Osteocyte (in vitro differentiated cells): ENCODE results near the gene ZDHHC11B. TPM values are rescaled to one million over a fixed set of nuclear protein-coding genes. Genes with fewer than 3 reads are reported as not detected.
"Not testable (repeated sequence)": the region's sequence is repeated elsewhere in the genome, so short reads cannot be mapped to it uniquely, and the experiment has no call there.

Experiments used
- DNase-seq: peaks from one replicate; pipeline ENCODE4 v3.0.0; 2021; ENCODE audit warnings: mixed read lengths; ENCODE audit not compliant: unreplicated experiment; ENCODE audit errors: extremely low spot score
- H3K27ac Mint-ChIP-seq: one replicate; pipeline ENCODE4 v1.8.0; 2021; ENCODE audit warnings: mild to moderate bottlenecking, mixed read lengths; ENCODE audit not compliant: unreplicated experiment
- H3K27me3 Mint-ChIP-seq: one replicate; pipeline ENCODE4 v1.8.0; 2021; ENCODE audit warnings: mixed read lengths; ENCODE audit not compliant: unreplicated experiment
- H3K36me3 Mint-ChIP-seq: one replicate; pipeline ENCODE4 v1.8.0; 2021; ENCODE audit warnings: mixed read lengths; ENCODE audit not compliant: unreplicated experiment
- H3K4me1 Mint-ChIP-seq: one replicate; pipeline ENCODE4 v1.8.0; 2021; ENCODE audit warnings: mixed read lengths; ENCODE audit not compliant: unreplicated experiment
- H3K4me3 Mint-ChIP-seq: one replicate; pipeline ENCODE4 v1.8.0; 2021; ENCODE audit warnings: mild to moderate bottlenecking, moderate library complexity, mixed read lengths; ENCODE audit not compliant: unreplicated experiment
- H3K9me3 Mint-ChIP-seq: one replicate; pipeline ENCODE4 v1.8.0; 2021; ENCODE audit warnings: mixed read lengths; ENCODE audit not compliant: unreplicated experiment
- total RNA-seq: library from RNA; stranded (reverse); gene quantifications from 2 replicates; pipeline ENCODE4 v1.2.1, GENCODE V29; 2021

The ZDHHC11B gene
- total RNA-seq, 1 donor from 2014 or later: not detected

GRCh38 chr5:795873-796272 lies 11.3 kb upstream of the ZDHHC11B start:
- not testable (repeated sequence) for H3K9me3 Mint-ChIP-seq, H3K4me3 Mint-ChIP-seq, H3K27ac Mint-ChIP-seq, H3K4me1 Mint-ChIP-seq, H3K36me3 Mint-ChIP-seq, DNase-seq
- H3K27me3 Mint-ChIP-seq: peaks cover 28% of the 10 kb centered on the region

- not testable (repeated sequence) for H3K4me3 Mint-ChIP-seq, DNase-seq, H3K27ac Mint-ChIP-seq, H3K4me1 Mint-ChIP-seq, H3K36me3 Mint-ChIP-seq, H3K9me3 Mint-ChIP-seq
- H3K27me3 Mint-ChIP-seq: peaks cover 36% of the 10 kb centered on the region
These were observed 10.4 kb upstream of the ZDHHC11B start for GRCh38 chr5:794948-795347.

- H3K27ac Mint-ChIP-seq, H3K4me3 Mint-ChIP-seq, H3K9me3 Mint-ChIP-seq, DNase-seq, H3K36me3 Mint-ChIP-seq, H3K4me1 Mint-ChIP-seq: not testable (repeated sequence)
- peaks cover 37% of the 10 kb centered on the region for H3K27me3 Mint-ChIP-seq
These were observed 4.2 kb upstream of the ZDHHC11B start for GRCh38 chr5:788703-789102.

- peaks cover 31% of the 10 kb centered on the region for H3K27me3 Mint-ChIP-seq
- H3K4me1 Mint-ChIP-seq, H3K4me3 Mint-ChIP-seq, H3K36me3 Mint-ChIP-seq, DNase-seq, H3K27ac Mint-ChIP-seq, H3K9me3 Mint-ChIP-seq: not testable (repeated sequence)
These were observed 3.3 kb upstream of the ZDHHC11B start for GRCh38 chr5:787857-788233.

- not testable (repeated sequence) for DNase-seq, H3K27ac Mint-ChIP-seq, H3K36me3 Mint-ChIP-seq, H3K4me3 Mint-ChIP-seq, H3K4me1 Mint-ChIP-seq, H3K9me3 Mint-ChIP-seq
- peaks cover 27% of the 10 kb centered on the region for H3K27me3 Mint-ChIP-seq
These were observed 2.8 kb upstream of the ZDHHC11B start for GRCh38 chr5:787224-787856.

- not testable (repeated sequence) for DNase-seq, H3K4me1 Mint-ChIP-seq, H3K27ac Mint-ChIP-seq, H3K9me3 Mint-ChIP-seq, H3K36me3 Mint-ChIP-seq
- Mint-ChIP-seq H3K4me3 (peak overlapping the region; percentile 65), H3K27me3 (peaks cover 11% of the 10 kb centered on the region)
These were observed 714 bp upstream of the ZDHHC11B start for GRCh38 chr5:785181-785705.

GRCh38 chr5:783881-784427 lies 575 bp downstream of the ZDHHC11B start:
- H3K9me3 Mint-ChIP-seq, H3K27me3 Mint-ChIP-seq, DNase-seq, H3K27ac Mint-ChIP-seq, H3K4me1 Mint-ChIP-seq, H3K36me3 Mint-ChIP-seq, H3K4me3 Mint-ChIP-seq: not testable (repeated sequence)

- not testable (repeated sequence) for H3K4me1 Mint-ChIP-seq, H3K36me3 Mint-ChIP-seq, H3K9me3 Mint-ChIP-seq, H3K4me3 Mint-ChIP-seq, H3K27ac Mint-ChIP-seq, DNase-seq, H3K27me3 Mint-ChIP-seq
These were observed 1.3 kb downstream of the ZDHHC11B start for GRCh38 chr5:783049-783802.

- not testable (repeated sequence) for H3K4me1 Mint-ChIP-seq, H3K27me3 Mint-ChIP-seq, H3K9me3 Mint-ChIP-seq, DNase-seq, H3K4me3 Mint-ChIP-seq, H3K27ac Mint-ChIP-seq, H3K36me3 Mint-ChIP-seq
These were observed 2.2 kb downstream of the ZDHHC11B start for GRCh38 chr5:782356-782755.

GRCh38 chr5:780571-780970 lies 4.0 kb downstream of the ZDHHC11B start:
- H3K36me3 Mint-ChIP-seq, H3K9me3 Mint-ChIP-seq, H3K27me3 Mint-ChIP-seq, H3K27ac Mint-ChIP-seq, H3K4me3 Mint-ChIP-seq, H3K4me1 Mint-ChIP-seq, DNase-seq: not testable (repeated sequence)

GRCh38 chr5:778967-779366 lies 5.6 kb downstream of the ZDHHC11B start:
- not testable (repeated sequence) for H3K4me3 Mint-ChIP-seq, H3K36me3 Mint-ChIP-seq, H3K27ac Mint-ChIP-seq, DNase-seq, H3K4me1 Mint-ChIP-seq, H3K9me3 Mint-ChIP-seq, H3K27me3 Mint-ChIP-seq

GRCh38 chr5:778421-778820 lies 6.1 kb downstream of the ZDHHC11B start:
- H3K36me3 Mint-ChIP-seq, H3K4me3 Mint-ChIP-seq, H3K27me3 Mint-ChIP-seq, H3K27ac Mint-ChIP-seq, H3K4me1 Mint-ChIP-seq, H3K9me3 Mint-ChIP-seq, DNase-seq: not testable (repeated sequence)
